Adrenal gland (tissue), 12 donors: Measurements from ENCODE around the gene CDH6. TPM values are rescaled to one million over a fixed set of nuclear protein-coding genes. Genes with fewer than 3 reads are reported as not detected.

Experiments
- DNase-seq, 7 donors: peaks; one replicate each; pipeline ENCODE4 v3.0.0-alpha.2; 2019 to 2020
- H3K27ac ChIP-seq, 5 donors: fragments of 200-600 bp; sonication (generic) in 4 of 5; 1 replicate in 3 of 5; 2 replicates in 2 of 5; pipeline versions ENCODE4 v1.5.1 to v1.8.0; 2016 to 2020; ENCODE audit warnings: mild to moderate bottlenecking in 1 of 5
- H3K27me3 ChIP-seq: fragments of 200-600 bp; 2 replicates; pipeline ENCODE4 v1.8.0; 2021
- H3K36me3 ChIP-seq, 2 donors: fragments of 200-600 bp; replicated peaks in 1 of 2; 1 replicate in 1 of 2; 2 replicates in 1 of 2; pipeline versions ENCODE4 v1.5.1 to v1.8.0; 2018 to 2022
- H3K4me1 ChIP-seq, 2 donors: fragments of 200-600 bp; replicated peaks in 1 of 2; 1 replicate in 1 of 2; 2 replicates in 1 of 2; pipeline versions ENCODE4 v1.5.1 to v1.8.0; 2018 to 2021
- H3K4me3 ChIP-seq, 4 donors: fragments of 200-600 bp; sonication (generic) in 3 of 4; one replicate each; pipeline ENCODE4 v1.5.1; 2016 to 2018
- H3K9me3 ChIP-seq, 3 donors: fragments of 200-600 bp; sonication (generic) in 1 of 3; replicated peaks in 1 of 3; 1 replicate in 2 of 3; 2 replicates in 1 of 3; pipeline versions ENCODE4 v1.5.1 to v1.8.0; 2016 to 2021
- CTCF ChIP-seq, 6 experiments: fragments of 450-650 bp in 4 of 6; fragments of 200-600 bp in 2 of 6; sonication (generic) in 1 of 6; IDR thresholded peaks; 1 replicate in 5 of 6; 2 replicates in 1 of 6; pipeline versions ENCODE4 v1.5.1 to v1.8.0; 2016 to 2021; ENCODE audit warnings: antibody characterized with exemption in 6 of 6, mild to moderate bottlenecking in 2 of 6, moderate library complexity in 1 of 6
- POLR2A ChIP-seq, 2 donors: fragments of 450-650 bp; IDR thresholded peaks; one replicate each; pipeline ENCODE4 v1.6.1; 2017; ENCODE audit warnings: antibody characterized with exemption in 2 of 2, mild to moderate bottlenecking in 2 of 2, moderate library complexity in 1 of 2
- WGBS, 4 donors: extraction: QIAGEN DNeasy Blood & Tissue Kit in 2 of 4; methylation state at CpG; one replicate each; pipeline versions ENCODE4 v1.1.5 to v1.1.7; 2013 to 2017; 5-methylcytosine and 5-hydroxymethylcytosine counted together
- intact Hi-C, 2 donors: fragments of 100-400 bp; cut with DNase I; formaldehyde crosslinking; loops; one replicate each; pipeline versions ENCODE4 v1.14.1 to v1.15.0; 2022 to 2023
- polyA plus RNA-seq, 3 donors: library from polyadenylated mRNA; stranded (reverse); fragments of 200-250 nt in 2 of 3; fragments of 350-450 nt in 1 of 3; fragmentation: Illumina TruSeq in 1 of 3; extraction: RNeasy Lipid Tissue Mini Kit (QIAGEN cat#74804) in 1 of 3; gene quantifications; one replicate each; pipeline ENCODE4 v1.2.3, GENCODE V29; 2013 to 2014
- total RNA-seq, 9 donors: library from RNA; depleted of rRNA in 4 of 9; stranded (reverse); fragments of >200 nt in 4 of 9; fragments of 120-200 nt in 1 of 9; fragmentation: NEBNext Ultra II Directional in 1 of 9; extraction: Animal tissue kit (Norgen Biotek cat#: 25700) in 1 of 9; gene quantifications; one replicate each; pipeline versions ENCODE4 v1.1.0 to v1.2.4, GENCODE V29; 2013 to 2023
- donor health status: healthy with polysubstance abuse.
- donor health status: Bipolar disorder and iron deficiency.
- donor health status: DM: yes; HTN: yes; CAD: no.
- donor health status: DM: no; HTN: no; CAD: no.
- donor health status: DM: no; HTN: no; CAD: no.
- donor health status: DM: yes; HTN: yes; CAD: no.

The CDH6 gene
- total and polyA plus RNA-seq, 12 donors: 0.17 to 2.5 (median 0.50) TPM

DNA sequence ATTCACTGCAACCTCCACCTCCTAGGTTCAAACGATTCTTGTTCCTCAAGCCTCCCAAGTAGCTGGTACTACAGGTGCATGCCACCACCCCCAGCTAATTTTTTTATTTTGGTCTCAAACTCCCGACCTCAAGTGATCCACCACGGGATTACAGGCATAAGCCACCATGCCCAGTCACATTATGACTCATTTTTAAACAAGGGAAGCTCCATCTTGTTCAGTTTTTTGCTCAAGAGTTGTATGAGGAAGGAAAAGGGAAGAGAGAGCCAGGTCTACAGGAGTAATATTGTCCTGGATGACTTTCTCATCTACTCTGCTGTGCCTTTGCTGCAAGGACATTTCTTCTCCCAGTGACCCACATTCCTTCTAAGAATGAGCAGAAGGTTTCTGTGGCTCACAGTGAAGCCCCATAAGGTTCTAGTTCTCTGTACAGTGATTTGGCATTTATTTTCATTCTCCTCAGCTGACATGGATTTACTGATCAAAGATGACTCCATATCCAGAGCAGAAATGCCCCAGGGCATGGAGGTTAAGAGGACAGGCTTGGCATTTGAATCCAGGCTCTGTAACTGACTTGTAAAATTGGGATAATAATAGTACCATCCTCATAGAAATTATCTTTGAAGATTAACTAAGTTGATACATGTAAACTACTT lies 153.5 kb downstream of the CDH6 start:
- DNase-seq: no peak
- H3K27me3 ChIP-seq: no peaks in the 10 kb centered on the region
- H3K9me3 ChIP-seq: no peaks in the 10 kb centered on the region
- intact Hi-C loops: no loop called here
- 68 to 73% (median 71%) methylated on average over 3 of the region's 3 CpGs for WGBS, 4 donors
- no peaks in the 10 kb centered on the region for H3K36me3 ChIP-seq
- H3K4me1 ChIP-seq: no peaks in the 10 kb centered on the region
- H3K27ac ChIP-seq: no peak overlapping the region
- no peak overlapping the region for H3K4me3 ChIP-seq
- TF ChIP-seq CTCF (IDR thresholded peaks at IDR 0.05): no peak
- TF ChIP-seq POLR2A (IDR thresholded peaks at IDR 0.05): no peak

GRCh38 chr5:31347552-31347905 lies 154.0 kb downstream of the CDH6 start:
- Histone ChIP-seq H3K27ac (no peak overlapping the region), H3K4me1 (no peaks in the 10 kb centered on the region), H3K4me3 (no peak overlapping the region), H3K27me3 (no peaks in the 10 kb centered on the region), H3K9me3 (no peaks in the 10 kb centered on the region), H3K36me3 (no peaks in the 10 kb centered on the region)
- DNase-seq: no peak
- intact Hi-C loops: no loop called here
- TF ChIP-seq POLR2A (IDR thresholded peaks at IDR 0.05): no peak
- no peak for TF ChIP-seq CTCF (IDR thresholded peaks at IDR 0.05)

DNA sequence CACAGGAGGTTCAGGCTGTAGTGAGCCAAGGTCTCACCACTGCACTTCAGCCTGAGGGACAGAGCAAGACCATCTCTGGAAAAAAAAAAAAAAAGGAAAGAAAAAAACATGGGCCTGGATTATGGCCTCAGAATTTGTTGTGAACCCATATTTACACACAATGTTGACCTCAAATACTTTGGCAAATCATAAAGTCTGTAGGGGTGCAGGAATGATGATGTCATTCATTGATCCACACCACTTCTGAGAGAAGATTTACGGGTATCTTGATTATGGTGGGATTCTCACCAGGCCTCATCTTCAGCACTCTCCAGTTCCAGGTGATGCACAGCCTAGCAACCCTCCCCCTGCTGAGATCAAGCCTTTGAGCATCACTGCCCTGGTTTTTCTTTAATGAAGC lies 156.9 kb downstream of the CDH6 start:
- intact Hi-C loops: no loop called here
- WGBS, 4 donors: 71 to 93% (median 82%) methylated on average over 1 of the region's 1 CpG
- no peak for TF ChIP-seq POLR2A (IDR thresholded peaks at IDR 0.05)
- no peak for TF ChIP-seq CTCF (IDR thresholded peaks at IDR 0.05)
- H3K4me3 ChIP-seq: no peak overlapping the region
- no peak overlapping the region for H3K27ac ChIP-seq
- no peaks in the 10 kb centered on the region for H3K9me3 ChIP-seq
- no peak for DNase-seq
- H3K36me3 ChIP-seq: no peaks in the 10 kb centered on the region
- H3K4me1 ChIP-seq: no peaks in the 10 kb centered on the region
- H3K27me3 ChIP-seq: no peaks in the 10 kb centered on the region

DNA sequence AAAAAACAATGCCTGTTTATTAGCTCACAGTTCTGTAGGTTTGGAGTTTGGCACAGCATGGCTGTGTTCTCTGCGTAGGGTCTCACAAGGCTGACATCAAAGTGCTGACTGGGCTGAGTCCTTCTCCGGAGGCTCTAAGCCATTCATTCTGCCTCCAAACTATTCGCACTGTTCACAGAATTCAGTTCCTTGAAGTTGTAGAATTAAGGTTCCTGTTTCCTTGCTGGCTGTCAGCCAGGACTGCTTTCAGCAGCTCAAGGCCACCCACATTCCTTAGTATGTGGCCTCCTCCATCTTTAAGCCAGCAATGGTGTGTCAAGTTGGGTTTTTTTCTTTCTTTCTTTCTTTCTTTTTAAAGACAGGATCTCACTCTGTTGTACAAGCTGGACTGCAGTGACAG lies 161.9 kb downstream of the CDH6 start:
- intact Hi-C loops: no loop called here
- H3K27me3 ChIP-seq: no peaks in the 10 kb centered on the region
- no peaks in the 10 kb centered on the region for H3K9me3 ChIP-seq
- no peaks in the 10 kb centered on the region for H3K4me1 ChIP-seq
- H3K36me3 ChIP-seq: no peaks in the 10 kb centered on the region
- DNase-seq: no peak
- TF ChIP-seq POLR2A (IDR thresholded peaks at IDR 0.05): no peak
- no peak for TF ChIP-seq CTCF (IDR thresholded peaks at IDR 0.05)
- no peak overlapping the region for H3K27ac ChIP-seq
- no peak overlapping the region for H3K4me3 ChIP-seq
- WGBS, 4 donors: 53 to 93% (median 75%) methylated on average over 3 of the region's 3 CpGs
